NK-92 (cell line): ENCODE data around the gene EVX2.

Experiments used
- DNase-seq: peaks from one replicate; lab custom pipeline; 2025; ENCODE audit not compliant: unreplicated experiment; lab: John Stamatoyannopoulos, UW

EVX2 gene

DNA sequence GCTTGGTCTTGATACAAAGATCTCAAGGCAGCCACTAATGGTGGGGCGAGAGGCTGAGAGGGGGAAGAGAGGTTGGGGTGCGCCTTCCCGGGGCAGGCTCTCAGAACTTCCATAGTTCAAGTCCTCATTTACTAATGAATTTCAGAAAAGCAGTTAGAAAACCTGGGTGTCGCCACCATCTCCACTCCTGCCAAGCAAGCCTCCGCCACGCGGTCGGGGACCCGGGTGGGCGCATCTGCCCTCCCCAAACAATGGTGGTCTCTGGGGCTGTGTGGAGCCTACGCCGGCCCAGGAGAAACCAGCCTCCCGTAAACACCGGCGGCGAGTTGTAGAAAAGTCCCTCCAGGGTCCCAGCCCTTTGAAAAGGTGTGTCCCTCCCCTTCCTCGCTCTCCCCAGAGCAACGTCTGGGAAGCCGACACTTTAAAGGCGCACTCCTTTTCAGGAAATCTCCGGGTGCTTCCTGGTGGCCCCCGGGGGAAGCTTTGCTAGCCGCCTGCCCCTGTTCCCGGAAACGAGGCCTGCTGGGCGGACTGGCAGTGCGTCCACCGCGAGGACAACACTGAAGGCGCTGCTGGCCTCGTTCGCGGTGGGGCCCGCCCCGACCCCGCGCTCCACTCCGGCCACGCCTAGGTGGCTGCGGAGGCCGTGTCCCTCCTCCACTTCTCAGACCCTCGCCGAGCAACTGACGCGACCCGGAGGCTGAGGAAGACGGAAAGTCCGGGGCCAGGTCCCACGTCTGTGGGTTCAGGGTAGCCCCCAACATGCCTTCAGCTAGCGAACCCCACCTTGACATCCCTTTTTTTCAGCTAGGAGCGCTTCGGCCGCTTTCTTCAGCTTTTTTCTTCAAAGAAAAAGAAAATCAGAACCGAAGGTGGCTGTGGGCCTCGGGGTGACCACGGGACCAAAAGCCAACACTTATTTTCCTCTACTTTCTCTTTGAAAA lies 16.8 kb downstream of the EVX2 start:
- DNase-seq, result no peak

DNA sequence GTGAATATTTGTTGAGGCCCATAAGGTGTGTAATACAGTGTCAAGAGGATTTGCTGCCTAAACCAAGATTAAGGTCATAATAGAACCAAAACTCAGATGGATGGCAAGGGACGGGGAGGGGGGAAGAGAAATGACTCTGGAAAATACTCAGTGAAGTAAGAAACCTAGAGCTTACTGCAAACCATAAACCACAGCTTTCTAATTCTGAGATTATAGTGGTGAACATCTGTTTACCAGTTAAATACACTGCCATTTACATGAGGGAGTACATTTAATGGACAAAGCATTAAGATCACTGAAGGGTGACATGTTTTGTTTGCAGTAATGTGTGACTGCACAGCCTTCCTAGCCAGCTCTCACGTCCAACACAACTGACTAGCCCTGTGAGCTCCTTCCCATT lies 19.8 kb downstream of the EVX2 start:
- no peak for DNase-seq

DNA sequence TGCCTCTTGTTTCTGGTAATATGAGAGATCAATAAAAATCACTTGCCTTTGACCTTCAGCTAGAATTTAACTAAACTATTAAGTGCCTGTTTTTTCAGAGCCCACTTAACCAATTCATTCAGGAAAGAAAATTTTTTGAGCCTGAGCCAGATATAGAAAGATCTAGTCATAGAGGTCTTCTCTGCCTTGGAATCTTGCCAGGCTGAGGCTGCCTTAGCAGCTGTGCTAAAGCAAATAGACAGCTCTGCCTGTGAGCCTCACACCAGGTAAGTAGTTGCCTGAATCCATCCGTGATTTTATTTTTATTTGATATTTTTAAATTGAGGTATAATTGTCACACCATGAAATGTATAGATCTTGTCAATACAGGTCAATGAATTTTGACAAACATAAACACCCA lies 27.4 kb downstream of the EVX2 start:
- DNase-seq, result no peak

DNA sequence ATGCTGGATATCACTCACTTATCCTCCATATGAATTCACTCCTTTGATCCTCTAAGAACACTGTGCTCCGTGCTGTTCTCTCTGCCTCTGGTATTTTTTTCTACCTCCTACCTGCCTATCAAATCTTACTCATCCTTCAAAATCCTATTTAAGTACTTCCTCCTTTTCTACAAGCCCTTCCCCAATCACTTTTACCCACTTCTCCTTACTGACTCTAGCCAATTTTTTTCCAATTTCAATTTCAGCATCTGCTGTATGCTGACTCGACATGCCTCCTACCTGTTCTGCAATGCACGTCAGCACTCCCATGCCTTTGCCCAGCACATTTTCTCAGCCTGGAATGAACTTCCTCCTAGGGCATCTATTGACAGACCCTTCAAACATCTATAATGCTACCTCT lies 44.4 kb downstream of the EVX2 start:
- DNase-seq, result no peak

DNA sequence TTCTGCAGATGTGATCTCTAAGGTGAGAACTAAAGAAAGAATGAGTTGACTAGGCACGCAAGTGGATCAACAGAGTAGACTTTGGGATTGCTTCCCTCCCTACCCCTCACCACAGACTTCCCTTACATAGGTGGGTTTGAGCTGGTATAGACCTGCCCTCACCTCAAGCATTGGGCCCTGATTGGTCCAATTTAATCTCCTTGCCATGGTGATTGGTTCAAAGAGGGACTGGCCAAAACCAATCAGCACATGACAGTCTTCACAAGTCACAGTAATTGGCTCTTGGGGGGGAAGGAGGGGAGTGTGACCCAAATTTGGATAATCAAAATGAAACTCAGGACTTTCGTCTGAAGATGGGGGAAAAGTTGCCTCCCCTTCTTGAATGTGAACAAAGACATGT lies 45.1 kb downstream of the EVX2 start:
- DNase-seq, result no peak

DNA sequence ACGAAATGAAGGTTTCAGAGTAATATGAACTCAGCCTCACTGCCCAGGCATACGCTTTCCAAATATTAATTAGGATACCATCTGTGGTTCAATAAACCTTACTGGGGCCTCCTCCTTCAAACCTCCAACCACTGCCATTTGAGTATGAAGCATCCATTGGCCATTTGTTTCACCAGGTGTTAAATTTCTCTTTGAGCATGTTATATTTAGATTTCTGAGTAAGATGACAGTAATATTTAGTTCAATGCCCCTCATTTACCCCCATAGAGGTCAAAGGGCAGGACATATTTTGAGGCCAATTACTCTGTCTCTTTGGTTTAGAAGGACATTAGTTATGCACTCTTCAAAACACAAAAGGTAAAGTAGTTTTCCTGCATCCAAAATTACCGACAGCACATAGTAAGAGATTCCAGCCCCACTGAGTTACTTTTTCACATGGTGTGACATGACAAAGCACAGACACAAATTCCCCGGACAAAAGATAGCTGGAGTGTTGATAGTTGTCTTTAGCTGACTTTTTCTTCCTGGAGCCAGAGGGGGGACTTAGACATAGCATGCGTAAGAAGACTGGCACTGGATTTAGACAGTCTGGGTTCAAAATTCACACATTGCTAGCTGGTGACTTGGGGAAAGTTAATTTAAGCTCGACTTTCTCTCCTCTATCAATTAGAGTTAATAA lies 48.6 kb downstream of the EVX2 start:
- DNase-seq, result no peak

DNA sequence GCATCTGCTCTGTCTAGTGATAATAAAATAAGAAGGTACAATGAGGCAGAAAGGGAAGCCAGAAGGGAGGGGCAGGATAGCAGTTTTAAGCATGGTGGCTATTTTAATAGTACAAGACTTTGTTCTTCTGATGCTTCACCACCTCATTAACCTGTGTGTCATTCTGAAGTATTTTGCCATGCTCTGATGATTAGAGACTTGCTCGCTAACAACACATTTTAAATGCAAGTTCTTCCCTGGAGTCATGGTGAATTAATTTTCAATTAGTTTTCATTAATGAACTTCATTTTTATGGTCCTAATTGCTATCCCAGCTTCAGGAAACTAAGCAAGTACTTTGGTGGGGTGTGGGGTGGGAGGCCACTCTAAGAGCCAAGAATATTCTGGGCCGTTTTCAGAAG lies 56.0 kb downstream of the EVX2 start:
- no peak for DNase-seq
